Kidney tubule cell (primary cell): Measurements from ENCODE around the gene TMEM9.

Source experiments
- DNase-seq: peaks from one replicate; pipeline ENCODE4 v3.0.0-alpha.2; 2018; ENCODE audit warnings: low spot score

The TMEM9 gene

GRCh38 chr1:201127755-201128455, 26.4 kb downstream of the TMEM9 start:
- no peak for DNase-seq

DNA sequence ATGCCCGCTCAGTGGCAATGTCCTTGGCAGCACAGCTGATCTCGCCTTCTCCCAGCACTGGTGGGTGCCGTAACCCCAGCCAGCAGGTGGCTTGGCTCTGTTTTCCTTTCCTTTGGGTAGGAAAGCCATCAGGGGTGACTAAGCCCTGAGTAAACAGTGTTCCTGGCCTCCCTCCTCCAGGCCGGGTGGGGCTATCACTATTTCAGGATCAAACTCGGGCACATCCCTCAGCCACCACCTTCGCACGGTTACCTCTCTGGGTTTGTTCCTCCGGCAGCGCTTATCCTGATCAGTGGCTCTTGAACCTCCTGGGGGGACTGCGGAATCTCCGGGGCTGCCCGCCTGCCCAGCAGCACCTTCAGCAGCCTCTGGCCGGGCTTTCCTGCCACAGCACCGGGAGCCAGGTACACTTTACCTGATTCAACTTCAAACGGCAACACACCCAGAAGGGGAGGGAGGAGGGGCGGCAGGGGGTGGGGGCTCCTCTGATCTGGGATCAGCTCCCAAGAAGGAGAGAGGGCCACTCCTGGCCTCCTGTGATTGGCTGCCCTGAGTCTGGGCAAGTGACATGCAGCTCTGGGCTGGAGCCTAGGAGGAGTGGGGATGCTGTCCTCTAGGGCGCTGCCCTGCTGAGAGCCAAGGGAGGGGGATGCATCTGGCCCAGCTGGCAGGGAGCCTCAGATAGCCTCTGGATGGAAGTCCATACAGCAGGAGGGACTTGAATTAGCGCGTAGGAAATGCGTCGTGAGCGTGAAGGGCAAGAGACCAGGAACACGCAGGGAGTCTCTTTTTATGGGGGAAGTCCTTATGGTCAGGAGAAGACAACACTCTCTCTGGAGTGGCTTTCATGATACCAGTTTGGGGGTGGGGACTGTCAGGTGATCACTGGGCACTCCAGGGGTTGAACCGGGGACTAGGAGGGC, 27.2 kb downstream of the TMEM9 start, which contains the start of gene ASCL5:
ASCL5 (minus strand) TSS at position 353 of the 923 bp plus-strand sequence. CDS start 11,812 bp downstream, outside the sequence.
- DNase-seq = peak; percentile 60

GRCh38 chr1:201126463-201126831, 27.8 kb downstream of the TMEM9 start:
- DNase-seq = no peak

DNA sequence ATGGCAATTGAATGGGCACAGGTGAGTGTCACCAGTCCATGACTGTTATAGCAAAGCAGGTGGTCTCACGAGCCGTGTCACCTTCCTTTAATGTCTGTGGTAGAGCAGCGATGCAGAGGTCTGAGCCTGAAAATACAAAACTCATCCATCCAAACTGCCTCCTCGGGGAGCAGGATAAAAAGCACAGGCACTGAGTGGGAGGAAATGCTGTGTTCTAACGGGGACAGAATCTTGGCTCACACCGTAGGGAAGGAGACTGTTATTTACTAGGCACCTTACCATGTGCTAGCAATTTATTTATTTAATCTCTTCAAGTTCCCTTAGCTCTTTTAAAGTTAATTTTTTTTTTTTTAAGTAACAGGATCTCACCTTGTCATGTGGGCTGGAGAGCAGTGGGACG, 28.5 kb downstream of the TMEM9 start:
- DNase-seq = no peak

GRCh38 chr1:201125019-201125418, 29.3 kb downstream of the TMEM9 start:
- no peak for DNase-seq

GRCh38 chr1:201123866-201124265, 30.4 kb downstream of the TMEM9 start:
- peak; percentile 11 for DNase-seq

- no peak for DNase-seq
Observed at GRCh38 chr1:201122321-201122957, 31.8 kb downstream of the TMEM9 start.

DNA sequence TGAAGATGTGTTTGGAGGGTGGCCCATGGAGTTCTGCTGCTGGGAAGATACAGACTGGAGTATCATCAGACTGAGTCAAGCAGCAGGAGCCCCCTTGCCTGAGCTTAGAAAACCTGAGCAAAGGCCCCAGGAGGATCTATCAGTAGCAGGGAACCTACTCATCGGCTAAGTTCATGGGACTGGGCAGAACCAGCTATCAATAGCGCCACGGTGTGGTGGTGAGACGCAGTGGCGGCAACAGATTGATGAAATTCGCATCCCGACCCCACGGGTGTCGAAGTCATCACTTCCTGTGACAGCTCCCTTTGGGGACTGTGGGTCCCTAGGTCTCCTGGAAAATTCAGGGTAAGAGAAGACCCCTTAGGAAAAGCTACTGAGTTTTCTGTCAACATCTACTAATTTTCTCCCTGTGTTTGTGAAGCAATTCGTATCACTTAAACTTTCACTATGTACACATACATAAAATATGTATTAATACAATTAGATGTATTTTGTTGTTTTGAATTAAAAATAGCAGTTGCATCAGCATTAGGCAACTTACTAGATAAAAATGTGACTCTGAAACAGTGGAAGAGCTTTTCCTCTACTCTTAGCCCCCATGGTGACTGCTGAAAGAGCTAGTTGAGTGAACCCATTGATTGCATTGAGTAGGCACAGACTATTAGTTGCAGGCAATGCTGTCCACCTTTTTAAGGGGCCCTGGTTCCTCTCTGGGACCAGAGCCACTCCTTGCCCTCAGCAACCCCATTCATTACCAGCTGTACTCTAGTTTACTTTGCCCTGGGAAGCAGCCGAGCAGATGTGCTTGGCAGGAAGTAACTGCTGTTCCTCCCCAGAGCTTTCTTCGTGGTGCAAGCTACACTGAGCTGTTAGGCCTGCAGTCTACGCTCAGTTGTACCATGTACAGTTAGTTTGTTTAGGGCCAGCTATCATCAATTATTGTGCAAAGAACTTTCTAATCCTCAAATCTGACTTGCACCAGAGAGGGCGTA, 34.8 kb downstream of the TMEM9 start:
- DNase-seq = peak; percentile 54

DNA sequence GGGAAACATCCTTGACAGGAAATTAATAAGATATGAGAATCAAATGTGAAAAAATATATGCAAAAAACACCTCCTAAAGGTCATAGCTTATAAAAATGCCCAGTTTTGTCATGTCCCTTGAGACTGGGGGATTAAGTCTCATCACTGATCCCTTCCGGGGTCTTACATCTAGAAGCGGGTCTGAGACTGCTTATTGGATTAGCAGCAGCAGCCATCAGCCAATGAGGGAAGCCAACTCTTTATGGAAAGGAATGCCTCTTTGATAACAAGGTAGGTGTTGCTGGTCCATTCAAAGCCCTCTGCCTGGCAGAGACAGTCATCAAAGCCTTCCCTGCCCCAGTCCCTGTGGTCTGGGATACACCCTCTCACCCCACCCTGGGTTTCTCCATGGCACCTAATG, 38.2 kb downstream of the TMEM9 start:
- no peak for DNase-seq

- no peak for DNase-seq
Observed at GRCh38 chr1:201115390-201115937, 38.8 kb downstream of the TMEM9 start.

GRCh38 chr1:201114245-201115131, 39.8 kb downstream of the TMEM9 start:
- DNase-seq = peak; percentile 94

DNA sequence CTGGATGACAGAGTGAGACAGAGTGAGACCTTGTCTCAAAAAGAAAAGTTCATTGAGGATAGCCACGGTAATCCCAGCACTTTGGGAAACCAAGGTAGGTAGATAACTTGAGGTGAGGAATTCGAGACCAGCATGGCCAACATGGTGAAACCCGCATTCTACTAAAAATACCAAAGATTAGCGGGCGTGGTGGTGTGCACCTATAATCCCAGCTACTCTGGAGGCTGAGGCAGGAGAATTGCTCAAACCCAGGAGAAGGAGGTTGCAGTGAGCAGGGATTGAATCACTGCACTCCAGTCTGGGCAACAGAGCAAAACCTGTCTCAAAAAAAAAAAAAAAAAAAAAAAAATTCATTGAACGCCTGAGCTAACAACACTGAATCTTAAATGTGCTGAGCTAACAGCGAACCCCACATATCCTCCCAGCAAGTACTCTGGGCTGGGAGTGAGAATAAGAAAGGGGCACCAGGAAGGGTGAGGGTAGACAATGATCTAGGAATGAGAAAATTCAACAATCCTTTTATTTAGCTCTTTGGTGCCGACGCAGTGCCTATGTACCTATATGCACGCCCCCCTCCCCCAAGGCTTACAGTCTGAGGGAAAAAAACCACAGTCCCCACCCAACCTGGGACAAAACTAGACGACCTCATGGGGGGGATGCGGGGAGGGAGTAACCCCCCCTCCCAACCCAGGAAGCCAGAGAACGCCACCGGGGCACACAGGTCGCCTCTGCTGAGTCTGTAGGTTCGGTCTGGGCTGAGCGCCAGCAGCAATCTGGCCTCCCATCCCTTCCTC, 40.6 kb downstream of the TMEM9 start:
- peak; percentile 2 for DNase-seq

DNA sequence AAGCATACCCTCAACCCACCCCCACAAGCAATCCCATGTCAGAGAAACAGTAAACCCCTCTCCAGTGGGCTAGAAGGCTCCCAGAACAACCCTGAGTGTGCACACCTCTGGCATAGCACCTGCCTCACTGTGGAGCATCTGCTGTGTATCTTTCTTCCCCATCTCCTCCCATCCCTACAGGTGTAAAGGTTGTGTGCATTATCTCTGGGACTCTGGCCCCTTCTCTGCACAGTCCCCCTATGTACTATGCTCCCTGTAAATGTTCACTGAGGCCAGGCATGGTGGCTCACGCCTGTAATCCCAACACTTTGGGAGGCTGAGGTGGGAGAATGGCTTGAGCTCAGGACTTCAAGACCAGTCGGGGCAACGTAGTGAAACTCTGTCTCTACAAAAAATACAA, 41.3 kb downstream of the TMEM9 start:
- no peak for DNase-seq

DNA sequence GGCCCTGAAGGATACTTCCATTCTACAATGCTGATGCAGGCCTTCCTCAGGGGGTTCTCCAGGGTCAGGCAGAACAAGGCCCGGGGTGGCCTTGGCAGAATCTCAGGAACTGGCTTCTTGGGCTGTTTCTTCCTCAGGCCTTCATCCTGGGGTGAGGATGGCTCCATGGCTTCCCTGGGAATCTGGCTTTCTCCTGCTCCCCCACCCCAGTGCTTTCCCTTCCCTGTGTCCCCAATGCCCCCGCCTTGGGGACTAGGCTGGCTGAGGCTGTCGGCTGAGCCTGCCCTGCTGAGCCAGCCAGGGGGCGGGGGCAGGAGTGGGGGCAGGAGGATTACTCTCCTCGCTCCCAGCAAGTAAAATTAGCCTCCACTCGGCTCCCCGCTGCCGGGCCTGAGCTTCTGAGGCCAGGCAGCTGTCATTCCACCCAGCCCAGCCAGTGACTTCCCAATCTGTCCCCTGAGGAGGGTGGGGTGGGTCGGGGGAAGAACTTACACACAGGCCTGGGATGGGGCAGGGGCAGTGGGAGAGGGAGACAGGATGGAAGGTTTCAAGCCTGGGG, 42.0 kb downstream of the TMEM9 start, which contains the start of gene CACNA1S:
CACNA1S (minus strand) TSS at position 254 of the 559 bp plus-strand sequence; CDS start at position 167, 87 bp downstream.
- DNase-seq = no peak

- no peak for DNase-seq
Observed at GRCh38 chr1:201111672-201112071, 42.6 kb downstream of the TMEM9 start.

DNA sequence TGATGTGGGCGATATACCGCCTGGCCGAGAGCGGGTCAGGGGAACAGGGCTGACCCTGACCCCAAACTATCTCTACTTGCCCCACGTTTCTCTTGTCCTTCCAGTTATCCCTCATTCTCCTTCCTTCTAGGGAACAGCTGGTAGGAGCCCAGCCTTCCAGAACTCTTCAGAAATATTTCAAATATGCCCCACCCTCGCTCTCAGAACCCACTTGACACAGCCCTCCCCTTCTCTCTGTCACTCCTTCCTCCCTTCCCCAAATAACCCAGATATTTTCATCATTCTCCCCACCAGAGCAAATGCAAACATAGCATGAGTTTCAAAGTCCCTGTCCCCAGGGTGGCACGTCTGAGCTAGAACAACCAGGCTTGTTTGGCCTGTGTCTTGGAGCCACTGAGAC, 43.1 kb downstream of the TMEM9 start:
- DNase-seq = no peak

DNA sequence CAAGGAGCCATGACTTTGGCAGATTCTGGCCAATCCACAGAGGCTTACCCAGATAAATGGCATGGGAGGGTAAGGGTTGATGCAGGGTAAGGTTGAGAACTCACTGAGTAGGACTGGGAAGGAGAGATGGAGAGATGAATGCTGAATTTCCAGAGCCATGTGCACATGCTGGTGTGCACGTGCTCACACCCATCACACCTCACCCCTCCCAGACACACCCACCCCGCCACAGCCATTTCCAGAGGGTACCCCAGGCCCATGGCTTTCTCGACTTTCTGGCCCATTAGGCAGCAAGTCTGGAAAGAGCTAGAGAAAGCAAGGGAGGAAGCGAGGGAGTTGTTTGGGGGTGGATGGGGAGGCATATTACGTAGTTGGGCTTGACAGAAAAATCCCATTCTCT, 43.7 kb downstream of the TMEM9 start:
- no peak for DNase-seq

DNA sequence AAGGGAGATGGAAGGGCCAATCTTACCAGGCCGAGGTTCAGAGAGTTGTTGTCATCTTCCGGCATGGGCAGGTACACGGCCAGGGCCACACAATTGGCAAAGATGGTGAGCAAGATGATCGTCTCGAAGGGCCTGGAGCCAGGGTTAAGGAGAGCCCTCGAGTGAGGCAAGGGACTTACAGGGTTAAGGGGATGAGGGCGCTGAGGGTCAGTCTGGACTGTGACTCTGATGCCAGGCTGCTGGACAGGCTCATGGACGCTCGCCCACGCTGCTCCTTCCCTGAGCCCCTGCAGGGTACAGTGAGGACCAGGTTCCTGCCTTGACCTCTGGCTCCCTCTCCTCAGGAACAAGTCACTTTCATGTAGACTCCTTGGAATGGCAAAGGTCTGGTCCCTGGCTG, 44.1 kb downstream of the TMEM9 start:
- no peak for DNase-seq

DNA sequence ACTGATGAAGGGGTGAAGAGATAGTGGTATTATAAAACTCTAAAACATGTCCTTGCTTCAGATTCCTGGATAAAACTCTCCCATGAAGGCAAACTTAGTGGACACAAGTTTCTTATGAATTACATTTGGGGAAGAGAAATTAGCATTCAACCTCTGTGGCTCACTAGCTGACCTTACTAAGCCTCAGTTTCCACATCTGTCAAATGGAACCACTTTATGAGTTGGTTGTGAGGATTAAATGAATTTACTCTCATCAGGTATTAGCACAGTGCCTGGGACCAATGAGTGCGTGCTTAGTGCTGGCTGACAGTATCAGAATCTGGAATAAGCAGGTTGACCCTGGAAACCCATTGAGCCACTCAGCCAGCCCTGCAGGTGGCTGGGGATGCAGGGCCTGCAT, 44.6 kb downstream of the TMEM9 start:
- no peak for DNase-seq
